CD4-positive, alpha-beta T cell treated with Interleukin-6 at 100 ng/mL for 8 hours (primary cell): Measurements from ENCODE around the gene VPS13D.

Source experiments
- DNase-seq: peaks from one replicate; pipeline ENCODE4 v3.0.0-alpha.2; 2020; ENCODE audit warnings: mixed read lengths, low spot score

VPS13D gene

DNA sequence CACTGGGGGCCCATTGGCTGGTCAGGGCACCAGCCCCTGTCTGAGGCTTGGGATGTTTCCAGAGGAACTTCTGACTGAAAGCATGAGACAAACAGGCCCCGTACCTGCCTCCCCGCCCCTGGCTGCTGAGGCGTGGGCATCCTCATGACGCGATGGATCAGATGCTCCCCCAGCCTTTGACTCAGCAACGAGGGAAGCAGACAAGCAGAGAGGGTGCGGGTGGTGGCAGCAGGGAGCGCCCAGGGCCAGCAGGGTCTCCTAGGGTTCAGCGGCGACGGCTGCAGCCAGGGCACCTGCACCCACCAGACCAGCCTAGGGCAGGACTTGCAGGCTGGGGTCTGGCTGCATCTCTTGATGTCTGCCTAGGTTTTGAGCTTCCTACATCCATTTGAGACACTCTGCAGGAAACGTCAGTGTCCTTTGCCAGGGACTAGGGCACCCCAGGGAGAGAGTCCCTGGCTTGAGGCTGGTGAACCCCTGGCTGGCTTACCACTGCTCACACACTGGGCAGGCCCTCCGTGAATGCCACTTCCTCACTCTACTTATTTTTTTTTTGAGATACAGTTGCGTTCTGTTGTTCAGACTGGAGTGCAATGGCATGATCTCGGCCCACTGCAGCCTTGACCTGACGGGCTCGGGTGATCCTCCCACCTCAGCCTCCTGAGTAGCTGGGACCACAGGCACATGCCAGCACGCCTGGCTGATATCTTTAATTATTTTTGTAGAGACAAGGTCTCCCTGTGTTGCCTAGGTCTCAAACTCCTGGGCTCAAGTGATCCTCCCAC, 324.9 kb downstream of the VPS13D start:
- no peak for DNase-seq

- DNase-seq = no peak
Observed at GRCh38 chr1:12555411-12556367, 325.9 kb downstream of the VPS13D start.

DNA sequence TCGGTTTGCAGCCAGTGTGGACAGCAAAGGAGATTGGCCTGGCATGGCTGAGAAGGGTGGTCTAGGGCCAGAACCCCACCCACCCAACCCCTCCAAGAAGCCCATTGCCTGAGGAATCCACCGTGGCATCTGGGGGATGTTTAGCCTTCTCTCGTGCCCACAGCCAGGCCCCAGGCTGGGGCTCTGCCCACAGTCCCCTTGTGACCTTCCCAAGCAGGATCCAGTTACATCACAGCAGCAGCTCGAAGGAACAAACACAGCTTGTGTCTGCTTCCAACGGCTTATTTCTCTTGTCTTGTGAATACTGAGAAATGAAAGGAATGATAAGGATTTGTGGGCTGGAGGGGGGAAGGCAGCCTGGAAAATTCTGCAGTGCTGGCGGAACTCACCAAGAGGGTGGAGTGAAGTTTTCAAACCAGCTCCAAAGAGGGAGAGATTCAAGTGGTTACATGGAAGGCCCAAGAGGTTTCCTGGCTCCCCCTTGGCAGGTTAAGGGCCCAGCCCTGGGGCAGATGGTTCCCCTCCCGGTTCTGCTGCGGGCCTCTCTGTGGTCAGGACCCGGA, 326.6 kb downstream of the VPS13D start:
- DNase-seq = no peak

GRCh38 chr1:12556957-12557935, 327.4 kb downstream of the VPS13D start:
- DNase-seq = no peak

GRCh38 chr1:12561121-12561520, 331.3 kb downstream of the VPS13D start:
- no peak for DNase-seq
